Astrocyte of the cerebellum (primary cell): ENCODE data around the gene ARTN.
A peak's percentile ranks its signal among the peaks of the same experiment; 100 is the strongest.

Experiments
- DNase-seq: peaks from one replicate; pipeline ENCODE4 v3.0.0-alpha.2; 2011; ENCODE audit warnings: low read depth
- H3K4me3 ChIP-seq: 2 replicates; pipeline ENCODE4 v1.5.1; 2011; ENCODE audit warnings: mild to moderate bottlenecking, low read depth, low read length, moderate library complexity
- CTCF ChIP-seq: IDR thresholded peaks from 2 replicates; pipeline ENCODE4 v1.5.1; 2012; ENCODE audit warnings: low read length, low read depth, moderate library complexity, mild to moderate bottlenecking; ENCODE audit errors: missing control alignments
- in situ Hi-C: cut with HindIII; loops from 2 replicates; pipeline ENCODE4 v1.10.0; 2017; ENCODE audit warnings: low sequenced_read_pairs

The ARTN gene

GRCh38 chr1:43921022-43921421 is 12.6 kb upstream of the ARTN start:
- no peak overlapping the region for H3K4me3 ChIP-seq
- no peak for DNase-seq
- in situ Hi-C loops: no loop called here
- TF ChIP-seq CTCF: no peak

- no peak for DNase-seq
- no peak for TF ChIP-seq CTCF
- in situ Hi-C loops: no loop called here
- H3K4me3 ChIP-seq: no peak overlapping the region
Observed at GRCh38 chr1:43924516-43924915, 9.1 kb upstream of the ARTN start.

GRCh38 chr1:43925846-43926245 is 7.8 kb upstream of the ARTN start:
- TF ChIP-seq CTCF: no peak
- in situ Hi-C loops: no loop called here

GRCh38 chr1:43930168-43930948 is 3.2 kb upstream of the ARTN start:
- peak; percentile 39 for TF ChIP-seq CTCF
- no peak for DNase-seq
- in situ Hi-C loops: no loop called here
- no peak overlapping the region for H3K4me3 ChIP-seq

More at GRCh38 chr1:43925846-43926245, 7.8 kb upstream of the ARTN start:
- no peak for DNase-seq
- no peak overlapping the region for H3K4me3 ChIP-seq

GRCh38 chr1:43930949-43931275 is 2.7 kb upstream of the ARTN start:
- H3K4me3 ChIP-seq: no peak overlapping the region
- no peak for TF ChIP-seq CTCF
- in situ Hi-C loops: no loop called here
- DNase-seq: no peak

- no peak for TF ChIP-seq CTCF
- DNase-seq: no peak
- no peak overlapping the region for H3K4me3 ChIP-seq
- in situ Hi-C loops: no loop called here
Observed at GRCh38 chr1:43931711-43932660, 1.6 kb upstream of the ARTN start.
